K562 (cell line): ENCODE measurements around the gene PFDN4. TPM values are rescaled to one million over a fixed set of nuclear protein-coding genes. Genes with fewer than 3 reads are reported as not detected.

Experiments used
- ATAC-seq: fragments of 200-7000 bp; cut with Tn5 transposase; 3 replicates; pipeline ENCODE4 v1.9.1; 2020; ENCODE audit warnings: moderate library complexity
- BruUV-seq: library from RNA; stranded (reverse); fragments of 400-500 nt; replicated peaks from 2 replicates; lab custom pipeline; 2021; lab: Mats Ljungman, UMichigan
- CTCF ChIA-PET: fragments of 300-600 bp; formaldehyde crosslinking; extraction: SDS; loops from one replicate; lab custom pipeline; 2021; ENCODE audit warnings: low intra/inter-chr PET ratio; lab: Yijun Ruan, JAX
- POLR2A ChIA-PET: fragments of 300-600, 350-650 bp; sonication (Branson Sonifier 250); formaldehyde crosslinking; extraction: SDS; loops from one replicate; lab custom pipeline; 2021; ENCODE audit warnings: antibody characterized with exemption, inconsistent platforms; lab: Yijun Ruan, JAX
- DNase-seq, 4 experiments: peaks; one replicate each; pipeline versions ENCODE4 v3.0.0 to v3.0.0-alpha.2; 2011 to 2018; ENCODE audit warnings: low spot score in 3 of 4, mixed read lengths in 3 of 4; ENCODE audit errors: extremely low read depth in 1 of 4
- FAIRE-seq: peaks from 2 replicates; lab custom pipeline; 2011; peaks lifted over from hg19 to GRCh38; lab: Jason Lieb, UNC
- H2AFZ ChIP-seq: 2 replicates; pipeline ENCODE4 v1.6.0; 2011; ENCODE audit warnings: low read depth, low read length, control low read depth, inconsistent platforms
- H3K27ac ChIP-seq: fragments of 200-600 bp; 3 replicates; pipeline ENCODE4 v1.8.0; 2011; ENCODE audit warnings: low read depth, mild to moderate bottlenecking, control low read depth, inconsistent platforms, low read length, moderate library complexity, mixed read lengths; ENCODE audit errors: extremely low read depth
- H3K27me3 ChIP-seq, 2 experiments: fragments of 300-600 bp in 1 of 2; 2 replicates in 1 of 2; 3 replicates in 1 of 2; pipeline versions ENCODE4 v1.6.0 to v1.8.0; 2011; ENCODE audit warnings: inconsistent platforms in 2 of 2, low read length in 2 of 2, mild to moderate bottlenecking in 1 of 2, mixed read lengths in 1 of 2, moderate library complexity in 1 of 2; ENCODE audit not compliant: control insufficient read depth in 2 of 2, insufficient read depth in 2 of 2
- H3K36me3 ChIP-seq: fragments of 300-600 bp; 3 replicates; pipeline ENCODE4 v1.8.0; 2011; ENCODE audit warnings: mild to moderate bottlenecking, low read length, inconsistent platforms; ENCODE audit not compliant: control insufficient read depth, insufficient read depth
- H3K4me1 ChIP-seq, 2 experiments: fragments of 200-600 bp in 1 of 2; replicated peaks in 1 of 2; 2 replicates in 1 of 2; 3 replicates in 1 of 2; pipeline versions ENCODE4 v1.5.1 to v1.8.0; 2011; ENCODE audit warnings: inconsistent platforms in 2 of 2, low read length in 2 of 2, mild to moderate bottlenecking in 1 of 2, mixed read lengths in 1 of 2, moderate library complexity in 1 of 2; ENCODE audit not compliant: control insufficient read depth in 2 of 2, insufficient read depth in 2 of 2
- H3K4me2 ChIP-seq: 2 replicates; pipeline ENCODE4 v1.6.1; 2011; ENCODE audit warnings: low read length, control low read depth, inconsistent platforms, mixed read lengths; ENCODE audit not compliant: insufficient read depth
- H3K4me3 ChIP-seq: fragments of 200-600 bp; sonication (generic), shearing (Covaris generic); 2 replicates; pipeline ENCODE4 v1.5.1; 2016; ENCODE audit warnings: control low read depth, inconsistent platforms
- H3K79me2 ChIP-seq: fragments of 200-600 bp; 3 replicates; pipeline ENCODE4 v1.8.0; 2011; ENCODE audit warnings: low read length, inconsistent platforms; ENCODE audit not compliant: control insufficient read depth, insufficient read depth
- H3K9ac ChIP-seq, 2 experiments: 2 replicates each; pipeline versions ENCODE4 v1.6.0 to v1.6.1; 2011; ENCODE audit warnings: low read depth in 2 of 2, low read length in 2 of 2, control low read depth in 1 of 2, inconsistent platforms in 1 of 2, mild to moderate bottlenecking in 1 of 2, mixed read lengths in 1 of 2; ENCODE audit not compliant: insufficient read depth in 1 of 2
- H3K9me1 ChIP-seq: one replicate; pipeline ENCODE4 v1.6.0; 2011; ENCODE audit warnings: inconsistent platforms, mild to moderate bottlenecking, low read length, moderate library complexity; ENCODE audit not compliant: control insufficient read depth, insufficient read depth
- H3K9me3 ChIP-seq: replicated peaks from 2 replicates; pipeline ENCODE4 v1.5.1; 2011; ENCODE audit warnings: low read depth, low read length, inconsistent platforms; ENCODE audit not compliant: control insufficient read depth, insufficient read depth
- H4K20me1 ChIP-seq: replicated peaks from 2 replicates; pipeline ENCODE4 v1.6.1; 2011; ENCODE audit warnings: low read length, inconsistent platforms, mixed read lengths; ENCODE audit not compliant: control insufficient read depth, insufficient read depth
- GATA2 ChIP-seq: sonication (generic); formaldehyde crosslinking; IDR thresholded peaks from 2 replicates; pipeline ENCODE4 v1.4.0; 2020; ENCODE audit warnings: mild to moderate bottlenecking, missing genetic modification reagents
- PHF21A ChIP-seq: fragments of 450-650 bp; IDR thresholded peaks from 2 replicates; pipeline ENCODE4 v1.6.1; 2017; ENCODE audit warnings: low read depth, borderline replicate concordance
- RAD51 ChIP-seq: fragments of 450-650 bp; IDR thresholded peaks from 2 replicates; pipeline ENCODE4 v1.7.1; 2016; ENCODE audit warnings: low read depth, mild to moderate bottlenecking, borderline replicate concordance
- SREBF1 ChIP-seq: fragments of 150-350 bp; IDR thresholded peaks from 2 replicates; pipeline ENCODE4 v1.6.1; 2014; ENCODE audit warnings: antibody characterized with exemption, low read depth, low read length, borderline replicate concordance
- ZNF507 ChIP-seq: conservative IDR thresholded peaks from 2 replicates; pipeline ENCODE4 v1.6.1; 2017; ENCODE audit warnings: missing genetic modification characterization, missing compliant biosample characterization
- WGBS: fragments of 100-300 bp; shearing (Covaris generic); methylation state at CpG from one replicate; pipeline ENCODE4 v1.1.6; 2016; ENCODE audit warnings: low coverage, mixed read lengths; ENCODE audit not compliant: insufficient coverage; ENCODE audit errors: missing lambda C conversion rate; 5-methylcytosine and 5-hydroxymethylcytosine counted together
- in situ Hi-C: fragments of 300-500 bp; cut with MboI; formaldehyde crosslinking; loops from 4 replicates; pipeline ENCODE4 v1.15.0; 2018; ENCODE audit warnings: inconsistent platforms, mixed read lengths
- intact Hi-C: fragments of 100-400 bp; cut with micrococcal nuclease; formaldehyde crosslinking; loops from 2 replicates; pipeline ENCODE4 v1.14.2; 2022
- polyA plus RNA-seq, 8 experiments: library from polyadenylated mRNA; depleted of rRNA in 4 of 8; stranded (reverse) in 5 of 8; unstranded in 3 of 8; fragments of >200 nt; fragmentation: Nextera tagmentation in 2 of 8; fragmentation: Illumina TruSeq in 1 of 8; extraction: Ambion mirVana in 2 of 8; extraction: Trizol in 1 of 8; gene quantifications; 2 replicates each; pipeline versions ENCODE4 v1.2.1 to v1.2.3, GENCODE V29; 2011 to 2014; ENCODE audit warnings: inconsistent platforms in 1 of 8, missing spikeins in 1 of 8
- total RNA-seq, 7 experiments: library from RNA; depleted of rRNA in 6 of 7; stranded (reverse); fragments of >200 nt in 6 of 7; fragmentation: Illumina TruSeq in 2 of 7; extraction: Trizol in 2 of 7; gene quantifications; 2 replicates each; pipeline versions ENCODE4 v1.2.1 to v1.2.3, GENCODE V29; 2011 to 2021; ENCODE audit warnings: low replicate concordance in 1 of 7
- TF ChIP-seq, protein P1 (sequence below): fragments of 450-650 bp; IDR thresholded peaks from 2 replicates; pipeline ENCODE4 v1.6.1; 2014; ENCODE audit warnings: low read depth, mild to moderate bottlenecking, moderate library complexity, borderline replicate concordance

The PFDN4 gene
- total and polyA plus RNA-seq, 9 of the 15 experiments (the other 6 are each of a cell fraction or from before 2014, with no cell fraction given) = 60.1 to 214 (median 122) TPM

DNA sequence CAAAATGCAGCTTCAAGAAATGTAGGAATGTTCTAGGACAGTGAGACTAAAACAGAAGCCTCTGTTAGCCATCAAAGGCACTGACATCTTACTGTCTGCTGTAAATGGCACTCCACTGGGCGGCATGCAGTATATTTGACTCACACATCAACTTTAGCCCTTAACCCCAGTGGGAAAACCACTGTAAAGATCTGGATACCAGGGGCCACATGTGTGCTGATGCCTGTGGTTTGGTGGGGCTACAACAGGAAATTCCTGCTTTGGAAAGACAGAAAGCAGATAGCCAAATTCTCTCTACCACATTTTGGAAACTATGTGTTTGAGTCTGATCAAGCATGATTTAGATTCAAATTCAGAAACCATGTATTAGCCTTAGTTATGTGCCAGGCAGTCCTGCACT lies 4.3 kb downstream of the PFDN4 start:
- H3K9me1 ChIP-seq = no peaks in the 10 kb centered on the region
- no peak for TF ChIP-seq PHF21A
- TF ChIP-seq RAD51 = no peak
- no peak for TF ChIP-seq SREBF1
- TF ChIP-seq GATA2 (CRISPR knock-in tag) = no peak
- TF ChIP-seq ZNF507 (tag) = no peak
- TF ChIP-seq, protein P1, sequence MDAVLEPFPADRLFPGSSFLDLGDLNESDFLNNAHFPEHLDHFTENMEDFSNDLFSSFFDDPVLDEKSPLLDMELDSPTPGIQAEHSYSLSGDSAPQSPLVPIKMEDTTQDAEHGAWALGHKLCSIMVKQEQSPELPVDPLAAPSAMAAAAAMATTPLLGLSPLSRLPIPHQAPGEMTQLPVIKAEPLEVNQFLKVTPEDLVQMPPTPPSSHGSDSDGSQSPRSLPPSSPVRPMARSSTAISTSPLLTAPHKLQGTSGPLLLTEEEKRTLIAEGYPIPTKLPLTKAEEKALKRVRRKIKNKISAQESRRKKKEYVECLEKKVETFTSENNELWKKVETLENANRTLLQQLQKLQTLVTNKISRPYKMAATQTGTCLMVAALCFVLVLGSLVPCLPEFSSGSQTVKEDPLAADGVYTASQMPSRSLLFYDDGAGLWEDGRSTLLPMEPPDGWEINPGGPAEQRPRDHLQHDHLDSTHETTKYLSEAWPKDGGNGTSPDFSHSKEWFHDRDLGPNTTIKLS = no peak
- peaks cover 39% of the 10 kb centered on the region for H3K36me3 ChIP-seq
- in situ Hi-C loops = loop anchor here (10.0 to 25.0 kb wide), 2 partner anchors 433 to 650 kb away; no protein-coding TSS in a partner anchor
- no peak overlapping the region for H3K9ac ChIP-seq
- no peak for ATAC-seq
- WGBS = 100% methylated on average over 1 of the region's 1 CpG
- no peaks in the 10 kb centered on the region for H3K27me3 ChIP-seq
- intact Hi-C loops = no loop called here
- H3K4me1 ChIP-seq = peaks cover 6 to 11% of the 10 kb centered on the region in 2 experiments; a peak in 3 of 5 replicates
- H4K20me1 ChIP-seq = no peaks in the 10 kb centered on the region
- H2AFZ ChIP-seq = no peak overlapping the region
- no peak for FAIRE-seq
- H3K4me2 ChIP-seq = no peak overlapping the region
- H3K9me3 ChIP-seq = no peaks in the 10 kb centered on the region
- POLR2A ChIA-PET = no interaction called here
- DNase-seq = no peak
- no TSS peak for BruUV-seq
- H3K79me2 ChIP-seq = peaks cover 47% of the 10 kb centered on the region
- CTCF ChIA-PET = interaction anchor here (0.7 kb wide), 1 partner anchor 110 kb away, joined by 4 read pairs; no protein-coding TSS in a partner anchor
- H3K4me3 ChIP-seq = no peak overlapping the region
- H3K27ac ChIP-seq = no peak overlapping the region
